PC-3 (cell line): ENCODE data around the gene DCTN3. TPM values are rescaled to one million over a fixed set of nuclear protein-coding genes. Genes with fewer than 3 reads are reported as not detected.
A peak's percentile ranks its signal among the peaks of the same experiment; 100 is the strongest.

Experiments
- ATAC-seq: fragments of 200-7000 bp; cut with Tn5 transposase; 2 replicates; pipeline ENCODE4 v1.9.1; 2020; ENCODE audit warnings: mild to moderate bottlenecking, moderate library complexity
- BruUV-seq: library from RNA; stranded (reverse); fragments of 400-500 nt; replicated peaks from 2 replicates; lab custom pipeline; 2021; lab: Mats Ljungman, UMichigan
- CTCF ChIA-PET: fragments of 300-600 bp; sonication (Branson Sonifier 250); formaldehyde crosslinking; loops from one replicate; lab custom pipeline; 2022; ENCODE audit warnings: antibody characterized with exemption; lab: Charles Lee
- POLR2A ChIA-PET: fragments of 300-600 bp; sonication (Branson Sonifier 250); formaldehyde crosslinking; loops from one replicate; lab custom pipeline; 2022; ENCODE audit warnings: antibody characterized with exemption; ENCODE audit not compliant: unreplicated experiment; lab: Charles Lee
- DNase-seq: peaks from one replicate; pipeline ENCODE4 v3.0.0-alpha.2; 2015
- H2AFZ ChIP-seq: fragments of 300-600 bp; sonication (generic); 2 replicates; pipeline ENCODE4 v1.6.0; 2016; ENCODE audit warnings: antibody characterized with exemption, low read length
- H3F3A ChIP-seq: fragments of 300-600 bp; sonication (generic); one replicate; pipeline ENCODE4 v1.6.0; 2017; ENCODE audit warnings: antibody characterized with exemption, low read length, control low read depth, mild to moderate bottlenecking; ENCODE audit not compliant: unreplicated experiment
- H3K27ac ChIP-seq: fragments of 300-600 bp; sonication (generic); 2 replicates; pipeline ENCODE4 v1.5.1; 2016; ENCODE audit warnings: mild to moderate bottlenecking, low read length
- H3K27me3 ChIP-seq: fragments of 300-600 bp; sonication (generic); 2 replicates; pipeline ENCODE4 v1.6.1; 2016; ENCODE audit warnings: low read length, mixed read lengths
- H3K36me3 ChIP-seq: fragments of 300-600 bp; sonication (generic); 2 replicates; pipeline ENCODE4 v1.6.1; 2016; ENCODE audit warnings: low read depth, mixed run types, low read length, mixed read lengths
- H3K4me1 ChIP-seq: fragments of 300-600 bp; sonication (generic); 2 replicates; pipeline ENCODE4 v1.5.1; 2016; ENCODE audit warnings: low read length; ENCODE audit not compliant: insufficient read depth
- H3K4me2 ChIP-seq: fragments of 300-600 bp; sonication (generic); 2 replicates; pipeline ENCODE4 v1.6.0; 2016; ENCODE audit warnings: low read length
- H3K4me3 ChIP-seq: fragments of 300-600 bp; sonication (generic); 2 replicates; pipeline ENCODE4 v1.5.1; 2016; ENCODE audit warnings: mild to moderate bottlenecking, low read length, mixed read lengths
- H3K79me2 ChIP-seq: fragments of 300-600 bp; sonication (generic); 2 replicates; pipeline ENCODE4 v1.6.1; 2017; ENCODE audit warnings: low read length, mixed read lengths
- H3K9ac ChIP-seq: fragments of 300-600 bp; sonication (generic); 2 replicates; pipeline ENCODE4 v1.6.0; 2016; ENCODE audit warnings: mild to moderate bottlenecking, low read length
- H3K9me2 ChIP-seq: fragments of 300-600 bp; sonication (generic); replicated peaks from 2 replicates; pipeline ENCODE4 v1.6.1; 2016; ENCODE audit warnings: mixed run types, low read length, mixed read lengths
- H3K9me3 ChIP-seq: fragments of 300-600 bp; sonication (generic); 2 replicates; pipeline ENCODE4 v1.6.1; 2016; ENCODE audit warnings: low read length, mixed read lengths
- H4K20me1 ChIP-seq: fragments of 300-600 bp; sonication (generic); 2 replicates; pipeline ENCODE4 v1.6.1; 2016; ENCODE audit warnings: low read length, mixed read lengths
- EZH2 ChIP-seq: fragments of 300-600 bp; sonication (generic); IDR thresholded peaks from one replicate; pipeline ENCODE4 v1.6.1; 2017; ENCODE audit warnings: antibody characterized with exemption, mild to moderate bottlenecking, low read length; ENCODE audit not compliant: unreplicated experiment
- EZH2phosphoT487 ChIP-seq: fragments of 300-600 bp; sonication (generic); IDR thresholded peaks from 2 replicates; pipeline ENCODE4 v1.6.1; 2018; ENCODE audit warnings: mild to moderate bottlenecking, antibody characterized with exemption, low read length, borderline replicate concordance
- intact Hi-C: fragments of 100-400 bp; cut with micrococcal nuclease; formaldehyde crosslinking; loops from 2 replicates; pipeline ENCODE4 v1.9.0; 2023
- total RNA-seq: library from RNA; depleted of rRNA; stranded (reverse); fragments of >200 nt; gene quantifications from 2 replicates; pipeline ENCODE4 v1.2.3, GENCODE V29; 2014
- TF ChIP-seq, protein P1 (sequence below): fragments of 300-600 bp; sonication (generic); conservative IDR thresholded peaks from 2 replicates; pipeline ENCODE4 v1.5.1; 2017; ENCODE audit warnings: antibody characterized with exemption, low read depth, mild to moderate bottlenecking, low read length

DCTN3 gene
- total RNA-seq, 1 experiment from 2014 or later, result 102 TPM

DNA sequence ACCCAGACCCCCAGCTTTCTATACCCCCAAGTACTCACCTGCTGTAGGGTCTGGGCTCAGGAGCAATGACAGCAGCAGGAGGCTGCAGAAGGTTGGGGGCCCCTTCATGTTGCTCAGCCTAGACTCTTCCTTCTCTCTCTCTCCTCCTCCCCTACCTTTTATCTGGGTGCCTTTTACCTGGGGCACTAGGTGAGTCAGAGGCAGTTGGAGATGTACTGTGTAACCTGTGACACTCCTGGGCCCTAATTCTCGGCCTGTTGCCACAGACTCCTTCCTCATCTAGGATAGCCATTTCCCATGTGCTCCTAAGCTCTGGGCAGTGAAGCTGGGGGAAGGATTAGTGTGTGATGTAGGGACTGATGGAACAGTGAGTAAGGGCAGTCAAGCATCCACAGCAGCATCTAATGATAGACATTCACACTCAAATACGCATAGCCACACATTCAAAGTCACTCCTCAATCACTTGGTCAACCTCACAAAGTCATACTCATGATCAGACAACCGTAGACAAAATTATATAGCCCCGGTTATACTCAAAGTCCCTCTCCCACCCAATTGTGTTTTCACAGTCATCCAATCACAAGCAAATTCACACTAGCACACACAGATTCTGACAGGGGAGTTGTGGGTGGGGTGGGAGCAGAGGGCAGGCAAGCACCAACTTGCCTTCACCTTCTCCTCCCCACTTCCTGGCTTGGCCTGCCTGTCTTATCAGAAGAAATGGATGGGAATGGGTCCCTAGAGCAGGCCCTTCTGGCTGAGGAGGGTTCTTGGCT is 42.4 kb upstream of the DCTN3 start, which contains the start of gene CCL27:
Gene CCL27, minus strand, starts transcription at position 132 of the 777 bp plus-strand sequence. Its CDS starts 24 bp downstream, at position 108.
- ChIA-PET POLR2A (interaction anchor here (0.5 kb wide), 1 partner anchor 441 kb away, joined by 10 read pairs; no protein-coding TSS in a partner anchor), CTCF (interaction anchor here (0.6 kb wide), 1 partner anchor 16 kb away, joined by 3 read pairs; no protein-coding TSS in a partner anchor)
- H3K9me2 ChIP-seq, result no peaks in the 10 kb centered on the region
- H3F3A ChIP-seq, result no peaks in the 10 kb centered on the region
- no peaks in the 10 kb centered on the region for H3K9me3 ChIP-seq
- H2AFZ ChIP-seq, result no peak within 1 kb of the TSS
- DNase-seq (no peak), ATAC-seq (no peak)
- no peak within 1 kb of the TSS for H3K4me3 ChIP-seq
- H4K20me1 ChIP-seq, result no peaks in the 10 kb centered on the region
- H3K27ac ChIP-seq, result no peak within 1 kb of the TSS
- H3K9ac ChIP-seq, result no peak within 1 kb of the TSS
- no peak within 1 kb of the TSS for H3K4me2 ChIP-seq
- H3K79me2 ChIP-seq, result no peaks in the 10 kb centered on the region
- H3K27me3 ChIP-seq, result no peaks in the 10 kb centered on the region
- H3K4me1 ChIP-seq, result peaks cover 6% of the 10 kb centered on the region
- H3K36me3 ChIP-seq, result no peaks in the 10 kb centered on the region
- TF ChIP-seq EZH2 (no peak), EZH2phosphoT487 (no peak)
- TF ChIP-seq, protein P1, sequence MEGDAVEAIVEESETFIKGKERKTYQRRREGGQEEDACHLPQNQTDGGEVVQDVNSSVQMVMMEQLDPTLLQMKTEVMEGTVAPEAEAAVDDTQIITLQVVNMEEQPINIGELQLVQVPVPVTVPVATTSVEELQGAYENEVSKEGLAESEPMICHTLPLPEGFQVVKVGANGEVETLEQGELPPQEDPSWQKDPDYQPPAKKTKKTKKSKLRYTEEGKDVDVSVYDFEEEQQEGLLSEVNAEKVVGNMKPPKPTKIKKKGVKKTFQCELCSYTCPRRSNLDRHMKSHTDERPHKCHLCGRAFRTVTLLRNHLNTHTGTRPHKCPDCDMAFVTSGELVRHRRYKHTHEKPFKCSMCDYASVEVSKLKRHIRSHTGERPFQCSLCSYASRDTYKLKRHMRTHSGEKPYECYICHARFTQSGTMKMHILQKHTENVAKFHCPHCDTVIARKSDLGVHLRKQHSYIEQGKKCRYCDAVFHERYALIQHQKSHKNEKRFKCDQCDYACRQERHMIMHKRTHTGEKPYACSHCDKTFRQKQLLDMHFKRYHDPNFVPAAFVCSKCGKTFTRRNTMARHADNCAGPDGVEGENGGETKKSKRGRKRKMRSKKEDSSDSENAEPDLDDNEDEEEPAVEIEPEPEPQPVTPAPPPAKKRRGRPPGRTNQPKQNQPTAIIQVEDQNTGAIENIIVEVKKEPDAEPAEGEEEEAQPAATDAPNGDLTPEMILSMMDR, result no peak
- intact Hi-C loops, result no loop called here
- no TSS peak for BruUV-seq

DNA sequence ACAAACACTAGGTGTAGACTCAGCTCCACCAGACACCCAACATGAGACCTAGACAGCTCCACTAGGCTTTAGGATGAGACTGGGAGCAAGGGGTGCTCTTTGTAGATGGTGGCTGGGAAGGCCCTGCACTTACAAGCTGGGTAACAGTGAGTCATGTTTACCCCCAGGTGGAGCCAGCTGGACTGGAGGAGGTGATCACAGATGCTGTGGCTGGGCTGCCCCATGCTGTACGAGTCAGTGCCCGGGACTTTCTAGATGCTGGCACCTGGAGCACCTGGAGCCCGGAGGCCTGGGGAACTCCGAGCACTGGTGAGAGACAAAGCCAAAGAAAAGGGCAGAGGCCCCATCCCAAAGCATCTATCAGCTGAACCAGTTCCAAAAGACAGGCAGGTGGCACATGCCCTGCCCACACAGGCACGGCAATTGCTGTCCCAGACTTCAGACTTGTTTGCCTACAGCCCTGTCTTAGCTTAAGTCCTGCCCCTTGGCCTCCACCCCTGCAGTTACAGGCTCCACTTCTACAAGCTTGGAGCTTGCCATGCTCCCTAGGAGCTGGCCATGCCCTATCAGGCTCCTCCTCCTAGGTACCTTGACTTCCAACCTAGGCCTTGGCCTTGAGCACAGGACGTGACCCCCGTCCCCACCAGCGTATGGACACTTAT is 39.4 kb upstream of the DCTN3 start:
- no TSS peak for BruUV-seq
- peaks cover 3% of the 10 kb centered on the region; the same call in 1 of the 2 replicates for H3K4me1 ChIP-seq
- no peak for TF ChIP-seq EZH2
- TF ChIP-seq EZH2phosphoT487, result no peak
- TF ChIP-seq, protein P1, result no peak
- no peak overlapping the region for H3K4me3 ChIP-seq
- H2AFZ ChIP-seq, result no peak overlapping the region
- H3K27me3 ChIP-seq, result no peaks in the 10 kb centered on the region
- H3F3A ChIP-seq, result no peaks in the 10 kb centered on the region
- DNase-seq, result peak; percentile 57
- H3K36me3 ChIP-seq, result no peaks in the 10 kb centered on the region
- no peaks in the 10 kb centered on the region for H3K79me2 ChIP-seq
- H3K9me2 ChIP-seq, result no peaks in the 10 kb centered on the region
- ATAC-seq, result peak; percentile 60
- no peaks in the 10 kb centered on the region for H4K20me1 ChIP-seq
- POLR2A ChIA-PET, result interaction anchor here (0.6 kb wide), 1 partner anchor 1008 kb away, joined by 13 read pairs; no protein-coding TSS in a partner anchor
- CTCF ChIA-PET, result no interaction called here
- H3K4me2 ChIP-seq, result no peak overlapping the region
- H3K27ac ChIP-seq, result no peak overlapping the region
- intact Hi-C loops, result no loop called here
- no peaks in the 10 kb centered on the region for H3K9me3 ChIP-seq
- H3K9ac ChIP-seq, result no peak overlapping the region
